Suprapubic skin (tissue), 4 donors: ENCODE data around the gene PRPF40B. TPM values are rescaled to one million over a fixed set of nuclear protein-coding genes. Genes with fewer than 3 reads are reported as not detected.

Experiments used
- DNase-seq, 2 donors: peaks; one replicate each; pipeline ENCODE4 v3.0.0-alpha.2; 2019; ENCODE audit warnings: low spot score in 2 of 2
- H3K27ac ChIP-seq: fragments of 200-600 bp; sonication (generic); one replicate; pipeline ENCODE4 v1.5.1; 2019
- H3K27me3 ChIP-seq: fragments of 200-600 bp; sonication (generic); one replicate; pipeline ENCODE4 v1.5.1; 2019
- H3K36me3 ChIP-seq: fragments of 200-600 bp; sonication (generic); one replicate; pipeline ENCODE4 v1.5.1; 2019
- H3K4me1 ChIP-seq: fragments of 200-600 bp; sonication (generic); one replicate; pipeline ENCODE4 v1.5.1; 2019
- H3K4me3 ChIP-seq: fragments of 200-600 bp; sonication (generic); one replicate; pipeline ENCODE4 v1.5.1; 2019; ENCODE audit warnings: mild to moderate bottlenecking
- H3K9me3 ChIP-seq: fragments of 200-600 bp; sonication (generic); one replicate; pipeline ENCODE4 v1.5.1; 2019
- EP300 ChIP-seq: sonication (generic); formaldehyde crosslinking; IDR thresholded peaks from one replicate; pipeline ENCODE4 v1.6.1; 2017; ENCODE audit warnings: antibody characterized with exemption
- POLR2A ChIP-seq, 2 donors: fragments of 450-650 bp; IDR thresholded peaks; one replicate each; pipeline ENCODE4 v1.6.1; 2017; ENCODE audit warnings: antibody characterized with exemption in 2 of 2, mild to moderate bottlenecking in 2 of 2, moderate library complexity in 2 of 2
- POLR2AphosphoS5 ChIP-seq, 3 donors: sonication (generic); formaldehyde crosslinking; IDR thresholded peaks; one replicate each; pipeline ENCODE4 v1.6.1; 2017; ENCODE audit warnings: antibody characterized with exemption in 3 of 3
- WGBS: methylation state at CpG from one replicate; pipeline ENCODE4 v1.1.5; 2018; 5-methylcytosine and 5-hydroxymethylcytosine counted together
- total RNA-seq, 4 donors: library from RNA; depleted of rRNA; stranded (reverse); fragments of >200 nt; gene quantifications; one replicate each; pipeline ENCODE4 v1.1.0, GENCODE V29; 2016
- TF ChIP-seq, protein P1 (sequence below), 2 donors: fragments of 200-600 bp in 1 of 2; fragments of 450-650 bp in 1 of 2; sonication (generic) in 1 of 2; IDR thresholded peaks; one replicate each; pipeline ENCODE4 v1.5.1; 2016 to 2019; ENCODE audit warnings: antibody characterized with exemption in 2 of 2, mild to moderate bottlenecking in 1 of 2, moderate library complexity in 1 of 2

The PRPF40B gene
- total RNA-seq, 4 donors from 2014 or later: 10.1 to 38.9 (median 15.4) TPM

DNA sequence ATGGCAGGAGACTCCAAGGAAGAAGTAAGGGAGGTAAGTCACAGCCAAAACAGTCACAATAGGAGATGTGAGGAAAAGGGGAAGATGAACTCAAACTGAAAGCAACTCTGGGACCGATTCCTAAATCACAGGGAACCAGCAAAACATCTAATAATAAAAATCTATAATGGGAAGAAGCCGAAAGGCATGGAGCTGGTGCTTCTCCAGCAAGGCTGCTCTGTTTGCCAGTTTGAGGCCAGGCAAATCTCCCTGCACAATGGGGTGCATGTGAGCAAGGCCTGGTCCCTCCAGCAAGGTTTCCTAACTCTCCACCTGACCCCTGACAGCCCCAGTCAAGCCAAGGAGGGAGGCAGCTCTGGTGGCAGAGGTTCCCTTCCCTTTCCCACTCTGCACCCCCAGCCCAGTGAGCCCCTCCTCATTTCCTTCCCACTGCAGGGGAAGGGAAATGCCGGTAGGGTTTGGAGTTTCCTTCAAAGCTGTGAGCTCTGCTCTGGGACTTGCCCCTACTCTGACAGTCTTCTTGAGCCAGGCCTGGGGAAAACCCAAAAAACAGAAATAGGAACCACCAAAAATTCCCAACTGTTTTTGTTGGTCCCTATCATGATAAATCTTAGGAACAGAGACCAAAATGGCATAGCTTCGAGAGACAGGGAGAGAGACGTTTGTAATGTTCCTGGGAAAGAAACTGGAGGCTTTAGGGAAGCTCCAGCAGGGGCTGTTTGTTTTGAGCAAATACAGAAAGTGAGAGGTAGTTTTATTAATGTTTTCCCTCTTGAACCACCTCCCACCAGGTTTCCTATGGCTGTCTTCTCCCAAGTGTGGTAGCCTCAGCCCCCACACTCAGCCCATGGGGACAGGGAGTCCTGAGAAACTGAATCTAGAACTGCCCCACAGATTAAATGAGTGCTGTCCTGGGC is 49.2 kb downstream of the PRPF40B start:
- no peak for DNase-seq
- TF ChIP-seq POLR2A (IDR thresholded peaks at IDR 0.05) (no peak), POLR2AphosphoS5 (IDR thresholded peaks at IDR 0.05) (no peak), EP300 (no peak)
- TF ChIP-seq, protein P1, sequence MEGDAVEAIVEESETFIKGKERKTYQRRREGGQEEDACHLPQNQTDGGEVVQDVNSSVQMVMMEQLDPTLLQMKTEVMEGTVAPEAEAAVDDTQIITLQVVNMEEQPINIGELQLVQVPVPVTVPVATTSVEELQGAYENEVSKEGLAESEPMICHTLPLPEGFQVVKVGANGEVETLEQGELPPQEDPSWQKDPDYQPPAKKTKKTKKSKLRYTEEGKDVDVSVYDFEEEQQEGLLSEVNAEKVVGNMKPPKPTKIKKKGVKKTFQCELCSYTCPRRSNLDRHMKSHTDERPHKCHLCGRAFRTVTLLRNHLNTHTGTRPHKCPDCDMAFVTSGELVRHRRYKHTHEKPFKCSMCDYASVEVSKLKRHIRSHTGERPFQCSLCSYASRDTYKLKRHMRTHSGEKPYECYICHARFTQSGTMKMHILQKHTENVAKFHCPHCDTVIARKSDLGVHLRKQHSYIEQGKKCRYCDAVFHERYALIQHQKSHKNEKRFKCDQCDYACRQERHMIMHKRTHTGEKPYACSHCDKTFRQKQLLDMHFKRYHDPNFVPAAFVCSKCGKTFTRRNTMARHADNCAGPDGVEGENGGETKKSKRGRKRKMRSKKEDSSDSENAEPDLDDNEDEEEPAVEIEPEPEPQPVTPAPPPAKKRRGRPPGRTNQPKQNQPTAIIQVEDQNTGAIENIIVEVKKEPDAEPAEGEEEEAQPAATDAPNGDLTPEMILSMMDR (IDR thresholded peaks at IDR 0.05): no peak
- Histone ChIP-seq H3K27me3 (no peaks in the 10 kb centered on the region), H3K9me3 (no peaks in the 10 kb centered on the region), H3K27ac (peak overlapping the region; percentile 88), H3K4me3 (no peak overlapping the region), H3K36me3 (no peaks in the 10 kb centered on the region), H3K4me1 (peaks cover 53% of the 10 kb centered on the region)
- 34% methylated on average over 5 of the region's 5 CpGs for WGBS

DNA sequence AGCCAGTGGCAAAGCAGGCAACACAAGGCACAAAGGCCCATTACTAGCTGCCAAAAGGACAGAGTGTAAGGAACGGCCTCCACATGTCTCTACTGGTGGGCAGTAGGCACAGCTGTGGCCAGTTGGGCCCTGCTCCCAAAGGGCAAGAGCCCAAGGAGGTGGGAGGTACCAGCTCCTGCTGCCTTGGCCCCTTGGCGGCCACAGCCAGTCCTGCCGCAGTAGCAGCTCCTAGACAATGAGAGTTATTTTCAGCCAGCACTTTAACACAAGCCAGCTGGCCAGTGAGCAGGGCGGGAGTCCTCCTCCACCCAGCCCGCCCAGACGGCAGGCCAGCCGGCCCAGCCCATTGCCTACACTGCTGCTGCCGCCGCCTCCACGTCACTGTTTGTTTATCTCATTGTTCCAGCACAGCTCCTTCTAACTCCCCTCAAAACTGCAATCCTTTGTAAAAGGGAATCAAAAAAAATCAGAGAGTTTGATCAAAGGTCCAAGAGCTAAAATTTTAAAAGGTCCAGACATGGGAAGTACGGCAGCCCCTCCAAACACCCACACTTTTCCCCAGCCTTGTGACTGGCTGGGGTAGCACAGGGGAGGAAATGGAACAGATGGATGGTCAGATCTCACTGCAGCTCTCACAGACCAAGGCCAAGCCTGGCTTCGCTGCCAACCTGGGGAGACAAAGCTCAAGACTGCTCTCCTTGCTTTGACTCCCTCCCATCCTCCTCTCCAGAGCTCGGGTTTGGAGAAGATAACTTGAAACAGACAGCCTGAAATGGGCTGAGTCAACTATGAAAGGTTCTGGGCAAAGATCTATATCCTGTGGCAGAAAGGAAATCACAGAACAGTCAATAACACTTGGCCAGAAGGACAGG is 50.3 kb downstream of the PRPF40B start:
- Histone ChIP-seq H3K4me1 (peaks cover 53% of the 10 kb centered on the region), H3K27me3 (no peaks in the 10 kb centered on the region), H3K4me3 (no peak overlapping the region), H3K36me3 (no peaks in the 10 kb centered on the region), H3K27ac (peak overlapping the region; percentile 88), H3K9me3 (no peaks in the 10 kb centered on the region)
- DNase-seq: peak; percentile 92 to 93
- TF ChIP-seq POLR2A (IDR thresholded peaks at IDR 0.05) (peak in 1 of 2 donors; percentile 38), POLR2AphosphoS5 (IDR thresholded peaks at IDR 0.05) (peak in 2 of 3 donors; percentile 48 to 70), EP300 (no peak)
- TF ChIP-seq, protein P1 (IDR thresholded peaks at IDR 0.05): peak; percentile 48 to 55
- WGBS: 34% methylated on average over 11 of the region's 13 CpGs

DNA sequence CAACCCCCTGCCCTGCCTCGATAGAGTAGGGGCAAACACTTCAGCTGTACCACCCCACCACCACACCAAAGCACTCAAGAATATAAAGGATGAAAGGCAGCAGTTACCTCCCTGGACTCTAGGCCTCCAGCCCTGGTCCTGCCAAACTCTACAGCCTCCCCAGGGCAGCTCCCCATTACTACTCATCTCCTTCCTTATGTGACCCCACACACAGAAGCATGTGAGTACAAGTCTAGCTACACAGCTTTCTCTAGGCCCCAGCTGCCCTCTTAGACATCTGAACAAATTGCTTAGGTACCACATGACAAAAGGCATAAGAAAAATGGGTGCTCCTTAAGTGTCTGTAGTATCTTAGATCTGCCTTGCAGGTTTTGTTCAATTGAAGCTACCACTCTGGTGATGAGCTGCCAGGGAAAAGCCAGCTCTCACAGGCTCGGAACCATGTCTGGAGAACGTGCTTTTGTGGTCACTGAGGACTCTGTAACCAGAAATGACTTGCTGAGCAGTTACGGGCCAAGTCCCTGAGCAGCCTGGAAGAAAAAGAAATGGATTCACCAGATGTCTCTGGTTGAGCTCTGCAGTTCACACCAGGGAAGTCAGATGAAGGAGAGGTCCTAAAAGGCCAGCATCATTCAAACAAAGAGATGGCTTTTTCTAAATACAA is 51.1 kb downstream of the PRPF40B start:
- H3K9me3 ChIP-seq: no peaks in the 10 kb centered on the region
- peak overlapping the region; percentile 88 for H3K27ac ChIP-seq
- TF ChIP-seq EP300 (no peak), POLR2AphosphoS5 (IDR thresholded peaks at IDR 0.05) (peak in 1 of 3 donors; percentile 10)
- no peaks in the 10 kb centered on the region for H3K36me3 ChIP-seq
- DNase-seq: no peak
- H3K27me3 ChIP-seq: no peaks in the 10 kb centered on the region
- 54% methylated on average over 4 of the region's 4 CpGs for WGBS
- no peak overlapping the region for H3K4me3 ChIP-seq
- peaks cover 53% of the 10 kb centered on the region for H3K4me1 ChIP-seq

DNA sequence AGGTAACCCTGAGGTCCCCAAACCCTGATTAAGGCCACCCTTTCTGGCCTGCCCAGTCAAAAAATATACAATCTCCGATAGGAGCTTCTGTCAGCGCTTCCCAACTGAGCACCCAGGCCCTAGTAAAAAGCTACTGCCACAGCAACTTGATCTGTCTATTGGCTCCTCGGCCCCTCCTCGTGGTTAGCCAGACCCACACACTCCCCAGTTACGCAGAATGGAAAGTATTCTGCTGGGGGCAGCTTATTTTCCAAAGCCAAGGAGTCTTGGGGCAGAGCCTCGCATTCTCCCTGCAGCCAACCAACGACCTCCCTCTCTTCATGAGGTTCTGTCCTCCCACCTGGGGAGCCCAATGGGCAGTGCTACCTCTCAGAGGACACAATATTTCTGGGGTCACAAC is 51.8 kb downstream of the PRPF40B start:
- H3K4me1 ChIP-seq: peaks cover 48% of the 10 kb centered on the region
- no peaks in the 10 kb centered on the region for H3K27me3 ChIP-seq
- DNase-seq: no peak
- H3K4me3 ChIP-seq: no peak overlapping the region
- 72% methylated on average over 7 of the region's 7 CpGs for WGBS
- H3K27ac ChIP-seq: peak overlapping the region; percentile 88
- H3K9me3 ChIP-seq: no peaks in the 10 kb centered on the region
- no peak for TF ChIP-seq POLR2A (IDR thresholded peaks at IDR 0.05)
- TF ChIP-seq POLR2AphosphoS5 (IDR thresholded peaks at IDR 0.05): no peak
- no peak for TF ChIP-seq EP300
- TF ChIP-seq, protein P1 (IDR thresholded peaks at IDR 0.05): no peak
- H3K36me3 ChIP-seq: no peaks in the 10 kb centered on the region

DNA sequence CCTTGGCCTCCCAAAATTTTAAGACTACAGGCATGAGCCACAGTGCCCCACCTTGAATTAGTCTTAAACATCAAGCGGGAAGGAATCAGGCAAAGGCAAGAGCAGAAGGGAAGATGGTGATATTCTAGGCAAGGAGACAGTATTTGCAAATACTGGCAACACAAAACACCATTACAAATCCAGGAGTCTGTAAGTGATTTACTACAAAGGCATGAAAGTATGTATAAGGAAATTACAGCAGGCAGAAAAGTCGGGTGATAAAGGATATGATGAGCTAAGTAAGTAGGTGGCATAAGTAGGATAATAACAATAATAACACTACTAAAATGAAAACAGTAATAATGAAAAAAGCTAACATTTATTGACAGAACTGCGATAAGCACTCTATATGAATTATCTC is 55.4 kb downstream of the PRPF40B start:
- no peaks in the 10 kb centered on the region for H3K27me3 ChIP-seq
- H3K9me3 ChIP-seq: no peaks in the 10 kb centered on the region
- peaks cover 15% of the 10 kb centered on the region for H3K4me1 ChIP-seq
- no peak for TF ChIP-seq POLR2AphosphoS5 (IDR thresholded peaks at IDR 0.05)
- TF ChIP-seq, protein P1 (IDR thresholded peaks at IDR 0.05): no peak
- no peak for TF ChIP-seq POLR2A (IDR thresholded peaks at IDR 0.05)
- TF ChIP-seq EP300: no peak
- H3K36me3 ChIP-seq: no peaks in the 10 kb centered on the region
- no peak overlapping the region for H3K4me3 ChIP-seq
- DNase-seq: no peak
- WGBS: 93% methylated on average over 3 of the region's 3 CpGs
- no peak overlapping the region for H3K27ac ChIP-seq
